Breast epithelium (tissue), 4 donors: ENCODE measurements around the gene OR5L2. TPM values are rescaled to one million over a fixed set of nuclear protein-coding genes. Genes with fewer than 3 reads are reported as not detected.

Source experiments
- DNase-seq, 2 donors: peaks; one replicate each; pipeline ENCODE4 v3.0.0-alpha.2; 2019; ENCODE audit warnings: low spot score in 2 of 2
- H3K27ac ChIP-seq, 2 donors: fragments of 200-600 bp; sonication (generic) in 1 of 2; one replicate each; pipeline ENCODE4 v1.5.1; 2016 to 2019; ENCODE audit warnings: mild to moderate bottlenecking in 1 of 2
- H3K27me3 ChIP-seq, 2 donors: fragments of 200-600 bp; sonication (generic) in 1 of 2; one replicate each; pipeline versions ENCODE4 v1.5.1 to v1.6.0; 2017 to 2019; ENCODE audit warnings: control low read depth in 1 of 2, mild to moderate bottlenecking in 1 of 2
- H3K36me3 ChIP-seq: fragments of 200-600 bp; one replicate; pipeline ENCODE4 v1.5.1; 2019
- H3K4me1 ChIP-seq, 2 donors: fragments of 200-600 bp; sonication (generic); one replicate each; pipeline ENCODE4 v1.5.1; 2016 to 2019; ENCODE audit warnings: control low read depth in 1 of 2
- H3K4me3 ChIP-seq, 3 donors: fragments of 200-600 bp; sonication (generic); 1 replicate in 2 of 3; 2 replicates in 1 of 3; pipeline ENCODE4 v1.5.1; 2016 to 2019; ENCODE audit warnings: mild to moderate bottlenecking in 3 of 3, moderate library complexity in 2 of 3
- H3K9me3 ChIP-seq, 2 donors: fragments of 200-600 bp; sonication (generic) in 1 of 2; one replicate each; pipeline ENCODE4 v1.5.1; 2016 to 2019; ENCODE audit warnings: control low read depth in 1 of 2
- POLR2A ChIP-seq: fragments of 450-650 bp; IDR thresholded peaks from one replicate; pipeline ENCODE4 v1.6.1; 2016; ENCODE audit warnings: antibody characterized with exemption, mild to moderate bottlenecking, moderate library complexity
- POLR2AphosphoS5 ChIP-seq, 3 donors: sonication (generic); formaldehyde crosslinking; IDR thresholded peaks; one replicate each; pipeline ENCODE4 v1.6.1; 2017; ENCODE audit warnings: antibody characterized with exemption in 3 of 3
- intact Hi-C: fragments of 100-400 bp; cut with DNase I; formaldehyde crosslinking; loops from one replicate; pipeline ENCODE4 v1.15.1; 2023; ENCODE audit warnings: low total_unique reads
- total RNA-seq, 3 donors: library from RNA; depleted of rRNA; stranded (reverse); fragments of >200 nt; gene quantifications; one replicate each; pipeline ENCODE4 v1.1.0, GENCODE V29; 2016
- TF ChIP-seq, protein P1 (sequence below), 3 donors: fragments of 450-650 bp; IDR thresholded peaks; one replicate each; pipeline ENCODE4 v1.5.1; 2016 to 2017; ENCODE audit warnings: antibody characterized with exemption in 3 of 3, mild to moderate bottlenecking in 3 of 3, moderate library complexity in 3 of 3

Gene OR5L2
- not detected for total RNA-seq

DNA sequence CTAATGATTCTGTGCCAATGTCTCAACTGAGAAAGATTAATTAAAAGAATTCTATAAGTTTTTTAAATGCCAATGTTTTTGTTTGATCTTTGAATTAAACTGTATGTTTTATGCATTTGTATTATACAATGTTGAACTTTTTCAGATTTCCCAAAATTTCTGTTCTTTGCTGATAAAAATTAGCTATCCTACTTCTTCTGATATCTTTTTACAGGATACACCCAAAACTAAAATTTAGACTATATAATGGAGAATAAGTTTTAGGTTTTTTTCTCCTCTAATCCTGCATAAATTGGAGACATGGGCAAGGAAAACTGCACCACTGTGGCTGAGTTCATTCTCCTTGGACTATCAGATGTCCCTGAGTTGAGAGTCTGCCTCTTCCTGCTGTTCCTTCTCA lies at the start of gene OR5L2:
TSS of gene OR5L2 (plus strand) at position 301 of the 400 bp plus-strand sequence. CDS start at position 301, 0 bp downstream.
- intact Hi-C loops, result no loop called here
- no peak for DNase-seq
- H3K4me1 ChIP-seq, result no peaks in the 10 kb centered on the region
- H3K27me3 ChIP-seq, result no peaks in the 10 kb centered on the region
- H3K36me3 ChIP-seq, result no peaks in the 10 kb centered on the region
- H3K27ac ChIP-seq, result no peak within 1 kb of the TSS
- TF ChIP-seq, protein P1, sequence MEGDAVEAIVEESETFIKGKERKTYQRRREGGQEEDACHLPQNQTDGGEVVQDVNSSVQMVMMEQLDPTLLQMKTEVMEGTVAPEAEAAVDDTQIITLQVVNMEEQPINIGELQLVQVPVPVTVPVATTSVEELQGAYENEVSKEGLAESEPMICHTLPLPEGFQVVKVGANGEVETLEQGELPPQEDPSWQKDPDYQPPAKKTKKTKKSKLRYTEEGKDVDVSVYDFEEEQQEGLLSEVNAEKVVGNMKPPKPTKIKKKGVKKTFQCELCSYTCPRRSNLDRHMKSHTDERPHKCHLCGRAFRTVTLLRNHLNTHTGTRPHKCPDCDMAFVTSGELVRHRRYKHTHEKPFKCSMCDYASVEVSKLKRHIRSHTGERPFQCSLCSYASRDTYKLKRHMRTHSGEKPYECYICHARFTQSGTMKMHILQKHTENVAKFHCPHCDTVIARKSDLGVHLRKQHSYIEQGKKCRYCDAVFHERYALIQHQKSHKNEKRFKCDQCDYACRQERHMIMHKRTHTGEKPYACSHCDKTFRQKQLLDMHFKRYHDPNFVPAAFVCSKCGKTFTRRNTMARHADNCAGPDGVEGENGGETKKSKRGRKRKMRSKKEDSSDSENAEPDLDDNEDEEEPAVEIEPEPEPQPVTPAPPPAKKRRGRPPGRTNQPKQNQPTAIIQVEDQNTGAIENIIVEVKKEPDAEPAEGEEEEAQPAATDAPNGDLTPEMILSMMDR (IDR thresholded peaks at IDR 0.05), result no peak
- TF ChIP-seq POLR2A, result no peak
- TF ChIP-seq POLR2AphosphoS5 (IDR thresholded peaks at IDR 0.05), result no peak
- no peak within 1 kb of the TSS for H3K4me3 ChIP-seq
- no peaks in the 10 kb centered on the region for H3K9me3 ChIP-seq

DNA sequence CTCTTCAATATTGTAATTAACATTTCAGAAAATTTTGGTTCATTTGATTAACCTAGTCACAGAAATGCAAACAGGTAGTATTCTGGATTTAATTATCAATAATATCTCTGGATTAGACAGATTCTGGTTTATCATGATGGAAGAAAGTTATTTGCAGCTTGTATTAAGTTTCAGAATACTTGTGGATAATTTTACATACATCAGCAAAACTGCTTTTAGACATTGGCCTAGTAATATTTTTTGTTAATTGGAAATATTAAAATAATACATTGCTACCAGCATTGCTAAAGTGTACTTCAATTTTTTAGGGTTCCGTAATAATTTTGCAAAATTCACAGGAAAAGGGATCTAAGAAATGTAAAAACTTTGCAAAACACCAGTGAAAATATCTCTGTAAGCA lies 35.4 kb upstream of the OR5L2 start:
- DNase-seq, result no peak
- no peaks in the 10 kb centered on the region for H3K36me3 ChIP-seq
- no peaks in the 10 kb centered on the region for H3K9me3 ChIP-seq
- no peaks in the 10 kb centered on the region for H3K4me1 ChIP-seq
- no peak overlapping the region for H3K27ac ChIP-seq
- intact Hi-C loops, result no loop called here
- no peak overlapping the region for H3K4me3 ChIP-seq
- TF ChIP-seq POLR2AphosphoS5 (IDR thresholded peaks at IDR 0.05) (no peak), POLR2A (no peak)
- TF ChIP-seq, protein P1 (IDR thresholded peaks at IDR 0.05), result no peak
- no peaks in the 10 kb centered on the region for H3K27me3 ChIP-seq

DNA sequence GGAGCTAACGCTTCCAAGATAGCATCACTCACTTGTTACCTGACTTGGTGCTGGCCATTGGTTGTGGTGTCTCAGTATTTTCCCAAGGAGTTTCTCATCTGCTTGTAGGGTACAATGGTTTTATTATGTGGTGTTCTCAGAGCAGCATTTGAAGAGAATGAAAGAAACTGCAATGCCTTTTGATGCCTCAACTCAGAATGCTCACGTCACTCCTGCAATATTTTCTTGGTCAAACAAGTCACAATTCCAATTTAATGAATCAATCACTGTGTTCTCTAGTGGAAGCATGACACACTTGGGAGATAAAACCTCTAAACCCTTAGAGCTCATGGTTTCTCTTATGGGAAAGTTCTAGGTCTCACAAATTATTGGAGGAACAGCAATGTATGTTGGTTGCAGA lies 33.7 kb upstream of the OR5L2 start:
- DNase-seq, result no peak

DNA sequence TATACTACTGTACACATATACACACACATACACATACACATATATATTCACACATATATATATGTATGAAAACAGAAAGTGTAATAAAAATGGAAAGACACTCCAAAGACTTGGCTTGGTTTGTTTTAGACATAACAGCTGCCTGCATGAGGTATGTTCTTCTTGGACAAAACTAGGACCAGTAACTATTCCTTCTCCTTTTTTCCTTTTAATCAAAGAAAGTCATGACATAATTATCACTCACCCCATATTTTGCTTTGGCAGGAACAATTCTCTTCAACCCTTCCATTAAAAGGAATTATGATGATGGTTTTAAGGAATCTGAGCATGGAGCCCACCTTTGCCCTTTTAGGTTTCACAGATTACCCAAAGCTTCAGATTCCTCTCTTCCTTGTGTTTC lies 31.8 kb upstream of the OR5L2 start, which contains the start of gene OR5D14:
TSS of gene OR5D14 (plus strand) at position 301 of the 400 bp plus-strand sequence. CDS start at position 301, 0 bp downstream.
- H3K4me3 ChIP-seq, result no peak within 1 kb of the TSS
- H3K4me1 ChIP-seq, result no peaks in the 10 kb centered on the region
- no peaks in the 10 kb centered on the region for H3K36me3 ChIP-seq
- no peaks in the 10 kb centered on the region for H3K27me3 ChIP-seq
- intact Hi-C loops, result no loop called here
- TF ChIP-seq POLR2AphosphoS5 (IDR thresholded peaks at IDR 0.05), result no peak
- TF ChIP-seq POLR2A, result no peak
- TF ChIP-seq, protein P1 (IDR thresholded peaks at IDR 0.05), result no peak
- no peak for DNase-seq
- no peak within 1 kb of the TSS for H3K27ac ChIP-seq
- H3K9me3 ChIP-seq, result peaks cover 0 to 5% of the 10 kb centered on the region in 2 donors

More for the DNA sequence above, 33.7 kb upstream of the OR5L2 start:
- intact Hi-C loops, result no loop called here
- no peak for TF ChIP-seq POLR2AphosphoS5 (IDR thresholded peaks at IDR 0.05)
- TF ChIP-seq, protein P1 (IDR thresholded peaks at IDR 0.05), result no peak
- TF ChIP-seq POLR2A, result no peak
- H3K9me3 ChIP-seq, result no peaks in the 10 kb centered on the region
- no peak overlapping the region for H3K27ac ChIP-seq
- no peak overlapping the region for H3K4me3 ChIP-seq
- no peaks in the 10 kb centered on the region for H3K4me1 ChIP-seq
- no peaks in the 10 kb centered on the region for H3K27me3 ChIP-seq
- H3K36me3 ChIP-seq, result no peaks in the 10 kb centered on the region

DNA sequence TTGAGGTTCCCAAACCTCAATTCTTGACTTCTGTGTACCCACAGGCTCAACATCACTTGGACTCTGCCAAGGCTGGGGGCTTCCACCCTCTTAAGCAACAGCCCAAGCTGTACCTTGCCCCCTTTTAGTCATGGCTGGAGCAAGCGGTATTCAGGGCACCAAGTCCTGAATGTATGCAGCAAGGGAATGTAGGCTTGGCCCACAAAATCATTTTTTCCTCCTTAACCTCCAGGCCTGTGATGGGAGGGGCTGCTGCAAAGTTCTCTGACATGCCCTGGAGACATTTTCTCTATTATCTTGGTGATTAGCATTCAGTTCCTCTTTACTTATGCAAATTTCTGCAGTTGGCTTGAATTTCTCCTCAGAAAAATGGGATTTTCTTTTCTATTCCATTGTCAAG lies 20.8 kb upstream of the OR5L2 start:
- no peaks in the 10 kb centered on the region for H3K27me3 ChIP-seq
- intact Hi-C loops, result no loop called here
- DNase-seq, result no peak
- no peaks in the 10 kb centered on the region for H3K36me3 ChIP-seq
- no peak overlapping the region for H3K27ac ChIP-seq
- H3K4me1 ChIP-seq, result no peaks in the 10 kb centered on the region
- TF ChIP-seq POLR2AphosphoS5 (IDR thresholded peaks at IDR 0.05) (no peak), POLR2A (no peak)
- TF ChIP-seq, protein P1 (IDR thresholded peaks at IDR 0.05), result no peak
- peaks cover 7 to 26% of the 10 kb centered on the region in 2 donors for H3K9me3 ChIP-seq
- no peak overlapping the region for H3K4me3 ChIP-seq
